Ishikawa (cell line): ENCODE data around the gene CRTC1.

Experiments used
- CEBPB ChIP-seq: IDR thresholded peaks from 2 replicates; pipeline ENCODE4 v1.6.1; 2012
- CREB1 ChIP-seq: IDR thresholded peaks from 2 replicates; pipeline ENCODE4 v1.6.1; 2012; ENCODE audit warnings: low read depth
- EGR1 ChIP-seq: IDR thresholded peaks from 2 replicates; pipeline ENCODE4 v1.6.1; 2012
- EP300 ChIP-seq: IDR thresholded peaks from 2 replicates; pipeline ENCODE4 v1.6.1; 2012; ENCODE audit warnings: borderline replicate concordance
- FOXM1 ChIP-seq: IDR thresholded peaks from 2 replicates; pipeline ENCODE4 v1.6.1; 2012; ENCODE audit warnings: low read depth, borderline replicate concordance
- MAX ChIP-seq: IDR thresholded peaks from 2 replicates; pipeline ENCODE4 v1.6.1; 2012
- NFIC ChIP-seq: IDR thresholded peaks from 2 replicates; pipeline ENCODE4 v1.6.1; 2012
- RAD21 ChIP-seq: IDR thresholded peaks from 2 replicates; pipeline ENCODE4 v1.6.1; 2012; ENCODE audit warnings: low read depth
- REST ChIP-seq: IDR thresholded peaks from 2 replicates; pipeline ENCODE4 v1.6.1; 2012; ENCODE audit warnings: low read depth, mild to moderate bottlenecking
- TAF1 ChIP-seq: IDR thresholded peaks from 2 replicates; pipeline ENCODE4 v1.6.1; 2012; ENCODE audit warnings: low read depth, mild to moderate bottlenecking
- TCF12 ChIP-seq: IDR thresholded peaks from 2 replicates; pipeline ENCODE4 v1.6.1; 2012; ENCODE audit warnings: low read depth
- TEAD4 ChIP-seq: IDR thresholded peaks from 2 replicates; pipeline ENCODE4 v1.6.1; 2012
- USF1 ChIP-seq: IDR thresholded peaks from 2 replicates; pipeline ENCODE4 v1.6.1; 2012
- YY1 ChIP-seq: IDR thresholded peaks from 2 replicates; pipeline ENCODE4 v1.6.1; 2012; ENCODE audit warnings: low read depth
- ZBTB7A ChIP-seq: IDR thresholded peaks from 2 replicates; pipeline ENCODE4 v1.6.1; 2012; ENCODE audit warnings: low read depth

Gene CRTC1

GRCh38 chr19:18793144-18794028 lies 109.9 kb downstream of the CRTC1 start:
- TF ChIP-seq RAD21, result no peak

- TF ChIP-seq EP300, result no peak
Measured at GRCh38 chr19:18794029-18794313, 110.5 kb downstream of the CRTC1 start.

GRCh38 chr19:18794692-18795091 lies 111.2 kb downstream of the CRTC1 start:
- TF ChIP-seq YY1, result no peak
- no peak for TF ChIP-seq TAF1
- no peak for TF ChIP-seq TEAD4
- TF ChIP-seq NFIC, result no peak
- no peak for TF ChIP-seq USF1
- TF ChIP-seq MAX, result no peak
- no peak for TF ChIP-seq RAD21
- no peak for TF ChIP-seq ZBTB7A
- TF ChIP-seq FOXM1, result no peak
- TF ChIP-seq EGR1, result no peak
- TF ChIP-seq CEBPB, result no peak
- no peak for TF ChIP-seq REST
- TF ChIP-seq CREB1, result no peak

GRCh38 chr19:18795540-18795939 lies 112.1 kb downstream of the CRTC1 start:
- no peak for TF ChIP-seq MAX
- TF ChIP-seq TCF12, result no peak
- no peak for TF ChIP-seq YY1
- no peak for TF ChIP-seq EP300
- TF ChIP-seq CREB1, result no peak
- no peak for TF ChIP-seq TEAD4
- no peak for TF ChIP-seq TAF1
- TF ChIP-seq FOXM1, result no peak
- TF ChIP-seq ZBTB7A, result no peak
- no peak for TF ChIP-seq EGR1
- no peak for TF ChIP-seq USF1

- TF ChIP-seq EP300, result no peak
- no peak for TF ChIP-seq YY1
- no peak for TF ChIP-seq TAF1
- no peak for TF ChIP-seq TCF12
- TF ChIP-seq USF1, result no peak
- no peak for TF ChIP-seq REST
- TF ChIP-seq EGR1, result no peak
- TF ChIP-seq ZBTB7A, result no peak
- TF ChIP-seq RAD21, result no peak
- no peak for TF ChIP-seq TEAD4
- TF ChIP-seq CEBPB, result no peak
- no peak for TF ChIP-seq CREB1
- TF ChIP-seq FOXM1, result no peak
Measured at GRCh38 chr19:18796239-18796638, 112.8 kb downstream of the CRTC1 start.
